Measurements from ENCODE around the gene DCAF15.
A peak's percentile ranks its signal among the peaks of the same experiment; 100 is the strongest.

Gene DCAF15

GRCh38 chr19:13942023-13942684, 10.2 kb upstream of the DCAF15 start:
- Histone ChIP-seq H3K4me1 (ENCODE audit: control insufficient read depth in 1 of 2, insufficient read depth in 2 of 2, low read length in 2 of 2) (no peaks in the 10 kb centered on the region), H3K27ac (ENCODE audit: low read depth, low read length) (no peak overlapping the region), H3K4me3 (ENCODE audit: low read depth in 1 of 2, low read length in 2 of 2) (no peak overlapping the region), H3K27me3 (ENCODE audit: control insufficient read depth in 1 of 2, insufficient read depth in 2 of 2, low read length in 2 of 2) (no peaks in the 10 kb centered on the region), H3K9ac (ENCODE audit: low read depth in 1 of 2, low read length in 2 of 2) (no peak overlapping the region), H3K9me3 (ENCODE audit: control insufficient read depth in 1 of 2, low read length in 2 of 2) (no peaks in the 10 kb centered on the region), H3K36me3 (ENCODE audit: control insufficient read depth in 1 of 2, insufficient read depth in 2 of 2, low read length in 2 of 2) (no peaks in the 10 kb centered on the region)

GRCh38 chr19:13946414-13946813, 5.9 kb upstream of the DCAF15 start:
- H3K9ac ChIP-seq (ENCODE audit: low read depth in 1 of 2, low read length in 2 of 2) = no peak overlapping the region
- H3K27me3 ChIP-seq (ENCODE audit: control insufficient read depth in 1 of 2, insufficient read depth in 2 of 2, low read length in 2 of 2) = no peaks in the 10 kb centered on the region
- no peak overlapping the region for H3K4me3 ChIP-seq (ENCODE audit: low read depth in 1 of 2, low read length in 2 of 2)
- no peaks in the 10 kb centered on the region for H3K4me1 ChIP-seq (ENCODE audit: control insufficient read depth in 1 of 2, insufficient read depth in 2 of 2, low read length in 2 of 2)
- H3K36me3 ChIP-seq (ENCODE audit: control insufficient read depth in 1 of 2, insufficient read depth in 2 of 2, low read length in 2 of 2) = no peaks in the 10 kb centered on the region
- H3K27ac ChIP-seq (ENCODE audit: low read depth, low read length) = no peak overlapping the region
- H3K9me3 ChIP-seq (ENCODE audit: control insufficient read depth in 1 of 2, low read length in 2 of 2) = no peaks in the 10 kb centered on the region

GRCh38 chr19:13951043-13951442, 1.3 kb upstream of the DCAF15 start:
- Histone ChIP-seq H3K27ac (ENCODE audit: low read depth, low read length) (no peak overlapping the region), H3K36me3 (ENCODE audit: control insufficient read depth in 1 of 2, insufficient read depth in 2 of 2, low read length in 2 of 2) (peaks cover 9 to 16% of the 10 kb centered on the region in 2 donors), H3K4me1 (ENCODE audit: control insufficient read depth in 1 of 2, insufficient read depth in 2 of 2, low read length in 2 of 2) (peaks cover 10 to 16% of the 10 kb centered on the region in 2 donors), H3K9me3 (ENCODE audit: control insufficient read depth in 1 of 2, low read length in 2 of 2) (no peaks in the 10 kb centered on the region), H3K4me3 (ENCODE audit: low read depth in 1 of 2, low read length in 2 of 2) (no peak overlapping the region), H3K27me3 (ENCODE audit: control insufficient read depth in 1 of 2, insufficient read depth in 2 of 2, low read length in 2 of 2) (no peaks in the 10 kb centered on the region), H3K9ac (ENCODE audit: low read depth in 1 of 2, low read length in 2 of 2) (no peak overlapping the region)

GRCh38 chr19:13951799-13952153, 533 bp upstream of the DCAF15 start:
- peaks cover 14 to 23% of the 10 kb centered on the region in 2 donors for H3K36me3 ChIP-seq (ENCODE audit: control insufficient read depth in 1 of 2, insufficient read depth in 2 of 2, low read length in 2 of 2)
- H3K9me3 ChIP-seq (ENCODE audit: control insufficient read depth in 1 of 2, low read length in 2 of 2) = no peaks in the 10 kb centered on the region
- no peak overlapping the region for H3K27ac ChIP-seq (ENCODE audit: low read depth, low read length)
- no peaks in the 10 kb centered on the region for H3K27me3 ChIP-seq (ENCODE audit: control insufficient read depth in 1 of 2, insufficient read depth in 2 of 2, low read length in 2 of 2)
- peaks cover 10 to 16% of the 10 kb centered on the region in 2 donors for H3K4me1 ChIP-seq (ENCODE audit: control insufficient read depth in 1 of 2, insufficient read depth in 2 of 2, low read length in 2 of 2)
- H3K9ac ChIP-seq (ENCODE audit: low read depth in 1 of 2, low read length in 2 of 2) = peak overlapping the region; percentile 10 to 37
- peak overlapping the region; percentile 60 to 62 for H3K4me3 ChIP-seq (ENCODE audit: low read depth in 1 of 2, low read length in 2 of 2)

GRCh38 chr19:13952931-13953531, 722 bp downstream of the DCAF15 start:
- Histone ChIP-seq H3K27ac (ENCODE audit: low read depth, low read length) (no peak overlapping the region), H3K9ac (ENCODE audit: low read depth in 1 of 2, low read length in 2 of 2) (peak overlapping the region; percentile 48 to 88), H3K4me3 (ENCODE audit: low read depth in 1 of 2, low read length in 2 of 2) (peak overlapping the region; percentile 67 to 87), H3K9me3 (ENCODE audit: control insufficient read depth in 1 of 2, low read length in 2 of 2) (no peaks in the 10 kb centered on the region), H3K27me3 (ENCODE audit: control insufficient read depth in 1 of 2, insufficient read depth in 2 of 2, low read length in 2 of 2) (no peaks in the 10 kb centered on the region), H3K36me3 (ENCODE audit: control insufficient read depth in 1 of 2, insufficient read depth in 2 of 2, low read length in 2 of 2) (peaks cover 14 to 35% of the 10 kb centered on the region in 2 donors), H3K4me1 (ENCODE audit: control insufficient read depth in 1 of 2, insufficient read depth in 2 of 2, low read length in 2 of 2) (peaks cover 10 to 16% of the 10 kb centered on the region in 2 donors)

GRCh38 chr19:13954185-13954584, 1.9 kb downstream of the DCAF15 start:
- Histone ChIP-seq H3K27me3 (ENCODE audit: control insufficient read depth in 1 of 2, insufficient read depth in 2 of 2, low read length in 2 of 2) (no peaks in the 10 kb centered on the region), H3K9me3 (ENCODE audit: control insufficient read depth in 1 of 2, low read length in 2 of 2) (no peaks in the 10 kb centered on the region), H3K9ac (ENCODE audit: low read depth in 1 of 2, low read length in 2 of 2) (peak overlapping the region in 1 of 2 donors; percentile 26), H3K27ac (ENCODE audit: low read depth, low read length) (no peak overlapping the region), H3K36me3 (ENCODE audit: control insufficient read depth in 1 of 2, insufficient read depth in 2 of 2, low read length in 2 of 2) (peaks cover 14 to 43% of the 10 kb centered on the region in 2 donors), H3K4me3 (ENCODE audit: low read depth in 1 of 2, low read length in 2 of 2) (no peak overlapping the region), H3K4me1 (ENCODE audit: control insufficient read depth in 1 of 2, insufficient read depth in 2 of 2, low read length in 2 of 2) (peaks cover 10 to 16% of the 10 kb centered on the region in 2 donors)

- Histone ChIP-seq H3K9ac (ENCODE audit: low read depth in 1 of 2, low read length in 2 of 2) (no peak overlapping the region), H3K27ac (ENCODE audit: low read depth, low read length) (no peak overlapping the region), H3K36me3 (ENCODE audit: control insufficient read depth in 1 of 2, insufficient read depth in 2 of 2, low read length in 2 of 2) (peaks cover 14 to 57% of the 10 kb centered on the region in 2 donors), H3K9me3 (ENCODE audit: control insufficient read depth in 1 of 2, low read length in 2 of 2) (no peaks in the 10 kb centered on the region), H3K4me1 (ENCODE audit: control insufficient read depth in 1 of 2, insufficient read depth in 2 of 2, low read length in 2 of 2) (peaks cover 10 to 19% of the 10 kb centered on the region in 2 donors), H3K27me3 (ENCODE audit: control insufficient read depth in 1 of 2, insufficient read depth in 2 of 2, low read length in 2 of 2) (no peaks in the 10 kb centered on the region), H3K4me3 (ENCODE audit: low read depth in 1 of 2, low read length in 2 of 2) (no peak overlapping the region)
These were observed 3.5 kb downstream of the DCAF15 start for GRCh38 chr19:13955662-13956364.

GRCh38 chr19:13956365-13956744, 4.0 kb downstream of the DCAF15 start:
- Histone ChIP-seq H3K4me1 (ENCODE audit: control insufficient read depth in 1 of 2, insufficient read depth in 2 of 2, low read length in 2 of 2) (peaks cover 10 to 19% of the 10 kb centered on the region in 2 donors), H3K4me3 (ENCODE audit: low read depth in 1 of 2, low read length in 2 of 2) (no peak overlapping the region), H3K9me3 (ENCODE audit: control insufficient read depth in 1 of 2, low read length in 2 of 2) (no peaks in the 10 kb centered on the region), H3K36me3 (ENCODE audit: control insufficient read depth in 1 of 2, insufficient read depth in 2 of 2, low read length in 2 of 2) (peaks cover 14 to 58% of the 10 kb centered on the region in 2 donors), H3K27ac (ENCODE audit: low read depth, low read length) (no peak overlapping the region), H3K27me3 (ENCODE audit: control insufficient read depth in 1 of 2, insufficient read depth in 2 of 2, low read length in 2 of 2) (no peaks in the 10 kb centered on the region), H3K9ac (ENCODE audit: low read depth in 1 of 2, low read length in 2 of 2) (no peak overlapping the region)

- H3K9me3 ChIP-seq (ENCODE audit: control insufficient read depth in 1 of 2, low read length in 2 of 2) = no peaks in the 10 kb centered on the region
- H3K4me1 ChIP-seq (ENCODE audit: control insufficient read depth in 1 of 2, insufficient read depth in 2 of 2, low read length in 2 of 2) = peaks cover 10 to 15% of the 10 kb centered on the region in 2 donors
- no peak overlapping the region for H3K4me3 ChIP-seq (ENCODE audit: low read depth in 1 of 2, low read length in 2 of 2)
- no peak overlapping the region for H3K9ac ChIP-seq (ENCODE audit: low read depth in 1 of 2, low read length in 2 of 2)
- no peak overlapping the region for H3K27ac ChIP-seq (ENCODE audit: low read depth, low read length)
- H3K36me3 ChIP-seq (ENCODE audit: control insufficient read depth in 1 of 2, insufficient read depth in 2 of 2, low read length in 2 of 2) = peaks cover 14 to 58% of the 10 kb centered on the region in 2 donors
- H3K27me3 ChIP-seq (ENCODE audit: control insufficient read depth in 1 of 2, insufficient read depth in 2 of 2, low read length in 2 of 2) = no peaks in the 10 kb centered on the region
These were observed 4.7 kb downstream of the DCAF15 start for GRCh38 chr19:13957051-13957450.

GRCh38 chr19:13958043-13958442, 5.7 kb downstream of the DCAF15 start:
- no peaks in the 10 kb centered on the region for H3K27me3 ChIP-seq (ENCODE audit: control insufficient read depth in 1 of 2, insufficient read depth in 2 of 2, low read length in 2 of 2)
- no peak overlapping the region for H3K9ac ChIP-seq (ENCODE audit: low read depth in 1 of 2, low read length in 2 of 2)
- H3K27ac ChIP-seq (ENCODE audit: low read depth, low read length) = no peak overlapping the region
- peaks cover 9 to 13% of the 10 kb centered on the region in 2 donors for H3K4me1 ChIP-seq (ENCODE audit: control insufficient read depth in 1 of 2, insufficient read depth in 2 of 2, low read length in 2 of 2)
- H3K36me3 ChIP-seq (ENCODE audit: control insufficient read depth in 1 of 2, insufficient read depth in 2 of 2, low read length in 2 of 2) = peaks cover 14 to 58% of the 10 kb centered on the region in 2 donors
- H3K9me3 ChIP-seq (ENCODE audit: control insufficient read depth in 1 of 2, low read length in 2 of 2) = no peaks in the 10 kb centered on the region
- no peak overlapping the region for H3K4me3 ChIP-seq (ENCODE audit: low read depth in 1 of 2, low read length in 2 of 2)
